Epithelial cell of proximal tubule (primary cell): ENCODE measurements around the gene S100P. TPM values are rescaled to one million over a fixed set of nuclear protein-coding genes. Genes with fewer than 3 reads are reported as not detected.

Experiments
- DNase-seq: peaks from one replicate; pipeline ENCODE4 v3.0.0-alpha.2; 2011; ENCODE audit warnings: low read depth
- H3K4me3 ChIP-seq: 2 replicates; pipeline ENCODE4 v1.5.1; 2011; ENCODE audit warnings: low read depth, mild to moderate bottlenecking, low read length
- CTCF ChIP-seq: conservative IDR thresholded peaks from 2 replicates; pipeline ENCODE4 v1.5.1; 2012; ENCODE audit warnings: low read depth, mild to moderate bottlenecking, low read length
- total RNA-seq: library from RNA; depleted of rRNA; stranded (reverse); fragments of >200 nt; gene quantifications from 2 replicates; pipeline ENCODE4 v1.2.3, GENCODE V29; 2015

S100P gene
- total RNA-seq, 1 donor from 2014 or later: 92.5 TPM

GRCh38 chr4:6742507-6742906 is 48.8 kb downstream of the S100P start:
- no peak for DNase-seq
- no peak for TF ChIP-seq CTCF
- no peak overlapping the region for H3K4me3 ChIP-seq

- H3K4me3 ChIP-seq: no peak overlapping the region
- no peak for TF ChIP-seq CTCF
- no peak for DNase-seq
These were observed 49.3 kb downstream of the S100P start for GRCh38 chr4:6742989-6743388.

Other genes with a start within 250 kb of the S100P start
- not detected in 2 replicates for gene PPP2R2C, start 221.3 kb upstream of the S100P start, total RNA-seq
- 13.0 and 20.6 TPM in 2 replicates for gene MAN2B2, start 118.7 kb upstream of the S100P start, total RNA-seq
- gene MRFAP1, start 53.2 kb upstream of the S100P start, total RNA-seq: 266 and 330 TPM in 2 replicates
- gene MRFAP1L1, start 16.0 kb downstream of the S100P start, total RNA-seq: 30.9 and 49.1 TPM in 2 replicates
- 22.0 and 26.6 TPM in 2 replicates for gene BLOC1S4, start 22.3 kb downstream of the S100P start, total RNA-seq
- 15.0 and 20.9 TPM in 2 replicates for gene KIAA0232, start 88.8 kb downstream of the S100P start, total RNA-seq
- 43.3 and 47.2 TPM in 2 replicates for gene TBC1D14, start 215.9 kb downstream of the S100P start, total RNA-seq